ENCODE measurements around the gene PIP4K2A. TPM values are rescaled to one million over a fixed set of nuclear protein-coding genes. Genes with fewer than 3 reads are reported as not detected.
A peak's percentile ranks its signal among the peaks of the same experiment; 100 is the strongest.

The PIP4K2A gene
- total RNA-seq, 4 donors from 2014 or later = 3.1 to 19.1 (median 7.6) TPM

- Histone ChIP-seq H3K27ac (no peak overlapping the region), H3K4me1 (peaks cover 0 to 45% (median 10%) of the 10 kb centered on the region in 3 donors), H3K27me3 (no peaks in the 10 kb centered on the region), H3K4me3 (no peak overlapping the region), H3K9me3 (no peaks in the 10 kb centered on the region), H3K36me3 (no peaks in the 10 kb centered on the region)
- TF ChIP-seq POLR2A (IDR thresholded peaks at IDR 0.05) (no peak), CTCF (IDR thresholded peaks at IDR 0.05) (no peak)
- intact Hi-C loops (cut with DNase I) = no loop called here
- WGBS, 2 donors = 35 to 49% methylated on average over 9 of the region's 9 CpGs
- DNase-seq = no peak
These were observed 23.6 kb downstream of the PIP4K2A start for GRCh38 chr10:22690614-22691431.

- TF ChIP-seq POLR2A (IDR thresholded peaks at IDR 0.05) (no peak), CTCF (IDR thresholded peaks at IDR 0.05) (no peak)
- no peaks in the 10 kb centered on the region for H3K9me3 ChIP-seq
- no peak overlapping the region for H3K27ac ChIP-seq
- intact Hi-C loops (cut with DNase I) = no loop called here
- DNase-seq = no peak
- no peak overlapping the region for H3K4me3 ChIP-seq
- peaks cover 0 to 52% (median 14%) of the 10 kb centered on the region in 3 donors for H3K4me1 ChIP-seq
- WGBS, 2 donors = 75 to 81% methylated on average over 2 of the region's 2 CpGs
- no peaks in the 10 kb centered on the region for H3K27me3 ChIP-seq
- H3K36me3 ChIP-seq = no peaks in the 10 kb centered on the region
These were observed 24.2 kb downstream of the PIP4K2A start for GRCh38 chr10:22690158-22690557.

- H3K27ac ChIP-seq = peak overlapping the region in 1 of 4 donors; percentile 32
- H3K4me1 ChIP-seq = peaks cover 5 to 73% (median 36%) of the 10 kb centered on the region in 3 donors
- TF ChIP-seq POLR2A (IDR thresholded peaks at IDR 0.05) = no peak
These were observed 28.0 kb downstream of the PIP4K2A start for GRCh38 chr10:22686347-22686746.

GRCh38 chr10:22685926-22686325 lies 28.5 kb downstream of the PIP4K2A start:
- H3K36me3 ChIP-seq = no peaks in the 10 kb centered on the region
- peaks cover 5 to 73% (median 34%) of the 10 kb centered on the region in 3 donors for H3K4me1 ChIP-seq
- no peak for DNase-seq
- H3K4me3 ChIP-seq = no peak overlapping the region
- peak overlapping the region in 1 of 4 donors; percentile 32 for H3K27ac ChIP-seq
- no peak for TF ChIP-seq POLR2A (IDR thresholded peaks at IDR 0.05)
- TF ChIP-seq CTCF (IDR thresholded peaks at IDR 0.05) = no peak
- intact Hi-C loops (cut with DNase I) = no loop called here
- H3K27me3 ChIP-seq = no peaks in the 10 kb centered on the region
- WGBS, 2 donors = 72 to 77% methylated on average over 8 of the region's 8 CpGs
- no peaks in the 10 kb centered on the region for H3K9me3 ChIP-seq

More at GRCh38 chr10:22686347-22686746, 28.0 kb downstream of the PIP4K2A start:
- intact Hi-C loops (cut with DNase I) = no loop called here
- no peak for DNase-seq
- Histone ChIP-seq H3K27me3 (no peaks in the 10 kb centered on the region), H3K36me3 (no peaks in the 10 kb centered on the region), H3K9me3 (no peaks in the 10 kb centered on the region), H3K4me3 (no peak overlapping the region)
- WGBS, 2 donors = 43 to 84% methylated on average over 1 of the region's 1 CpG

GRCh38 chr10:22684699-22685098 lies 29.7 kb downstream of the PIP4K2A start:
- Histone ChIP-seq H3K4me1 (peaks cover 5 to 69% (median 29%) of the 10 kb centered on the region in 3 donors), H3K27me3 (no peaks in the 10 kb centered on the region), H3K9me3 (no peaks in the 10 kb centered on the region), H3K4me3 (no peak overlapping the region), H3K27ac (peak overlapping the region in 1 of 4 donors; percentile 63), H3K36me3 (no peaks in the 10 kb centered on the region)
- DNase-seq = no peak
- intact Hi-C loops (cut with DNase I) = no loop called here
- WGBS, 2 donors = 84 to 89% methylated on average over 5 of the region's 5 CpGs
- no peak for TF ChIP-seq POLR2A (IDR thresholded peaks at IDR 0.05)
- no peak for TF ChIP-seq CTCF (IDR thresholded peaks at IDR 0.05)
